ENCODE results near the gene STMN1.

The STMN1 gene

DNA sequence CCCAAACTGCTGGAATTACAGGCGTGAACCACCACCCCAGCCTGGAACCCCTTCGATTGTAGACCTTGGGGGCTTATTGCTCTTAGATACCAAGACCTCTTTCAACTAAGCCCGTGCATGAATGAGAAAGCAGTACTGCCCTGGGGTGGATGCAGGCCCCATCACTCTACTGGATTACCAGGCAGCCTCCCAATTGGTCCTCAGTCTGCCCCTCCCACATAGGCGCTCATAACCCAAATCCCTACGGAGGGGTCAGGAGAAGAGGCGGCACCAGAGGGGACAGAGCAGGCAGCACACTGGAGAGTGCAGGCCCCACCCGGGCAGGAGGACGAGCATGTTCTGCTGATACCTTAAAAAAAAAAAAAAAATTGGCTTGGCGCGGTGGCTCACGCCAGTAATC is 12.4 kb upstream of the STMN1 start:
- no peak for DNase-seq (ENCODE audit: low spot score)

DNA sequence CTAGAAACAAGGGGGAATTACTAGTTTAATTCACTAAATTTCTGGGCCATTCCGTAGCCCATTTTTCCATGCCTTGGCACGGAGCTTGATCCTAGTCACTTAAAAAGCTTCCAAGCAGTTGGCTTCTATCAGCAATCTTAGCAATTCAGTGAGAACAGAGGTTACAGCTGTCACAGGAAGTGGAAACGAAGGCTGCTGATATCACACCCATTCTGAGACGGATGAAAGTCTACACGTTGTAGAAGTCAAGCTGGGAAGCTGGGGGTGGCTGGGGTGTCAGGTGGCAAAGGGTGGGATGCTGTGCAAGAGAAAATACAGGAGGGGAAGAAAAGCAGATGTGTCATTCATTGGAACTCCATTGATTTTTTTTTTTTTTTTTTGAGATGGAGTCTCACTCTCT is 11.8 kb upstream of the STMN1 start:
- no peak for DNase-seq (ENCODE audit: low spot score)

DNA sequence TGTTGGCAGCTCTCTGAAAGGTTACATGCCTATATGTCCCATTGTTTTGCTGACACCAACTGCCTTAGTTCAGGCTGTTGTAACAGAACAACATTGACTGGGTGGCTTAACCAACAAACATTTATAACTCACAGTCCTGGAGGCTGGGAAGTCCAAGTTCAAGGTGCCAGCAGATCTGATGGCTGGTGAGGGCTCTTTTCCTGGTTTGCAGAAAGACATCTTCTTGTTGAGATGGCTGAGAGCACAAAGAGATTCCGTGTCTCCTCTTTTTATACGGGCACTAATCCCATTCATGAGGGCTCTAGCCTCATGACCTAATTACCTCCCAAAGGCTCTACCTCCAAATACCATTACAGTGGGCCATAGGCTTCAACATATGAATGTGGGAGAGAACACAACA is 10.2 kb upstream of the STMN1 start:
- no peak for DNase-seq (ENCODE audit: low spot score)

DNA sequence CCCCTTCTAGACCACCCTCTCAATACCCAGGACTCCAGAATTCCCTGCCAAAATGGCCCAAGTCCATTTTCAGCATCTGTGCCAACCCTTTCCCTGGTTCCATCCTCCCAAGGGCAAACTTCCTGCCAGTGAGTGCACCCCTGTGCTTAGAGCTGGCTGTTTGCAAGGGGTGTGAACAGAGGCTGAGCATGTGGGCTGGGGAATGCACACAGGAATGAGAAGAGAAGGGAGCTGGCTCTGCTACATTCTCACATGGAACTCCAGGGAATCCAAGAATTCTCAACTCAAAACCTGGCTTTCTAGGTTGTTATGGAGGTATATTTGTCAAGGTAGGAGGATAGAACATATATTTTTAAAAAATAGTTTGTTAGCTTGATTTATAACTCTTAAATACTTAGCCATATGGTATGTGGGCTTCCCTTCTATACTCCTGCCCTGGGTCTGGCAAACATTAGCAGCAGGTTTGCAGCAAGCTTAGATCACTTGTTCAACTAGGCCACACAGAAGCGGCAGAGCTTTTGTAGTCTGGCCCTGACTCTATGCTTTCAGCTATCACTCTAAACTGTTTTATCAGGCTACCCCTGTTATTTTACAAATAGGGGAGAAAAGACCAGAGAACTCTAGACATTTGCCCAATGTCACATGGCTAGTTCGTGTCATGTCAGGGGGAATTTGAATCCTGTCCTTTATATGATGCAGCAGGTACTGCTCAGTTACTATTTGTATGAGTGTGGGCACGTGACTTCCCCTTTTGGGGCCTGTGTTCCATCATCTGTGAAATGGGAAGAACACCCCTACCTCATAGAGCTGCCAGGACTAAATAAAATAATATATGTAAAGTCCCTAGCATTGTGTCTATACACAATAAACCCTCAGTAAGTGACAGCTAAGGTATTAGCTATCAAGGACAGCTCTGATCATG is 8.1 kb upstream of the STMN1 start:
- no peak for DNase-seq (ENCODE audit: low spot score)

DNA sequence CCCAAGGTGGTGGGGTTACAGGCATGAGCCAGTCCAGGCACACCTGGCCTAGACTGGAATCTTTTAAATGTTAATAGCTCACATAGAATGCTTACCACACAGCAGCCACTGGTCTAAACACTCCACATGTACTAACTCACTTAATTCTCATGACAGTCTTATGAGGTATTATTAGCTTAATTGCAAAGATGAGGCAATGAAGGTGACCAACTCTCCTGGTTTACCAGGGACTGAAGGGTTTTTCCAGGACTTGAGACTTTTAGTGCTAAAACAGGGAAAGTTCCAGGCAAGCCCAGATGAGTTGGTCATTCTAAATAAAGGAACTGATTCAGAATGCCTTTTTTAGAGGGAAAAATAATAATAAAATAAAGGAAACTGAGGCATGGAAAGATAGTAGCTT is 7.0 kb upstream of the STMN1 start:
- DNase-seq (ENCODE audit: low spot score) = no peak

DNA sequence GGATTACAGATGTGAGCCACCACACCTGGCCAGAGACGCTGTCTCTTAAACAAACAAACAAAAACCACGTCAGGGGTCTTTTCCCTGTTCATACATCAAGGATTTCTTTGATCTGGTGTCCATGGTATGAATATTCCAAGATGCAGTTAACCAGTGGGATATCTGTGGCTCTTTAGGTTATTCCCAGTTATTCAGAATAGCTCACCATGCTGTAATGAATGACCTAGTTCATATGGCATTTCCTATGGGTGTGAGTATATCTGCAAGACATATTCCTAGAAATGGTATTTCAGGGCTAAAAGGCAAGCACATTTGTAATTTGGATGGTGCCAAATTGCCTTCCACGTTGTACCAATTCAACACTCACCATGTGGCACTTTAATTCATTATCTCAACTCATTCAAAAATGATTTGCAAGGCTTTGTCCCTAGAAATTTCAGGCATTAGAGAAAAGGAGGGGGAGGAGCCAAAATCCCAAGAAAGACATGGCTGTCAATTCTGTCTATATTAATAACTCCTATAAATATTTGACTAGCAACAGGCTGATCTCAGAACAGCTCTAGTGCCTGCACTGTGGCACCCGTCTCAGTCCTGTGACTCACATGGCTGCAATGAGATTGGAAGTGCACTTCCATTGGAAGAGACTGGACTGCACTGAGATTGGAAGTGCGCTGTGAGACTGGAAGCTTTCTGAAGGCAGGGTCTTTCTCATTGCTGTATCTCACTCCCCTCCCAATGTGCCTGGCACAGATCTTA is 6.0 kb upstream of the STMN1 start:
- DNase-seq (ENCODE audit: low spot score) = no peak

DNA sequence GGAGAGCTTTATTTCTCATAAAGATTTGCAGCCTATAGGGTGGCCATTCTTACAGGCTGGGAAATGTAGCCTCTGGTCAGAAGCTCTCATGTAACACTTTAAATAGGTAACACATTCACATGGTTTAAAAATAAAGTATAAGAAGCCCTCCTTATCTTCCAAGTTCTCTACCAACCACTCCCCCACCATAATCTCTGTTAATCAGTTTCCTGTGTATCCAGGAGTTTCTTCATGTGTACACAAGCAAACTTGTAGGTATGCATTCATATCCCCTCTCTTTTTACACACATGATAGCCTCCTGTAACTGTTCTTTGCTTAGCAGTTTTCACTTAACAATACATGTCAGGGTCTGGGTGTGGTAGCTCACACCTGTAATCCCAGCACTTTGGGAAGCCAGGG is 4.9 kb upstream of the STMN1 start:
- no peak for DNase-seq (ENCODE audit: low spot score)

DNA sequence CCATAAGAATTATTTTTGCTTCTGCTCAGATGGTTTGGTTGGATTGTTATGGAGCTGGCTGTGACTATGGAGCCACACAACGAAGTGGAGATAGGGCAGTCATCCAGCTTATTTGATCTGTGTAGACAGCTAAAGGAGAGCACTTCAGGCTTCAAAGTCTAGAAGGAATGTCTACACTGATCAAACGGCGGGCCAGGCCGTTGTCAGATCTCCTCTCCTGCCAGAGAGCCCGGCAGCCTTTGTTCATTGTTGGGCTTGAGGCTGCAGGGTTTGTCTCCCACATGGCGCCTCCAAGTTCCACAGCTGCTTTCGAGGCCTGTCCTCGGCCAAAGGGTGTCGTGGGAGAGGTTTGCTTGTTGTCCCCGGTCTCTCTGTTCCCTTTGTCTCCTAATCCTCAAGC is 2.8 kb upstream of the STMN1 start:
- DNase-seq (ENCODE audit: low spot score) = no peak

DNA sequence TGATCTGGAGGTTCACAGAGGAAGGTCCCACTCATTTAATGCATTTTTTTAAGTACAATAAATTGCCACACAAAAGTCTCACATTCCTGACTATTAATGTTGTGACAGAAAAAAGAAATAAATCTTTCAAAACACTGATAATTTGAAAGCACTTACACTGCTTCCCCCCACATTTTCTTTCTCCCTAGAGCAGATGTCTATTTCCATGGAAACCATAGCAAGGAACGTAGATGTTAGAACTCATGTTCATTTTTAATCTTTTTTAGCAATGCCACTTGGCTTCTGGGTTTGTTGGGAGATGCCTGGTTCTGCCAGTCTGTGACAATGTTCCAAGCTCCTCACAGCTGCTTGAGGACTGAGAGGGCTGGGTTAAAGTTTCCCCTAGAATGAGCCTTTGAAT is 1.9 kb upstream of the STMN1 start:
- no peak for DNase-seq (ENCODE audit: low spot score)

DNA sequence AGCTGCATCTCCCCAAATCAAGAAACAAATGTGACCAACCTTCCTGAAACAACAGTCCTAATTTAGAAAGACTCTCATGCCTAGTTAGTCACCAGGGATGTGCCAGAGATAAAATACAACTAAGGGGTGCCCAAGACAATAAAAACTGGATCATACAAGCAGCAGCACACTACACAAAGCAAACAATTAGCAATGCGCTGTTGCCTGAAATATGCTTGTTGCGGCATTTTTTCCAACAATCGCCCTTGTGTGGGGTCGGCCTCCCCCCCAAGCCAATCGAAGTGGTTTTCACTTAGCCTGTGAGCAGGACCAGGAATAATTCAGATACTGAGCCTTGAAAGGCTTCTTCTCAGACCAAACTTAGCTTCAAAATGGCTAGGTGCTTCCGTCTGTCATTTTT is 1.4 kb upstream of the STMN1 start:
- DNase-seq (ENCODE audit: low spot score) = no peak

DNA sequence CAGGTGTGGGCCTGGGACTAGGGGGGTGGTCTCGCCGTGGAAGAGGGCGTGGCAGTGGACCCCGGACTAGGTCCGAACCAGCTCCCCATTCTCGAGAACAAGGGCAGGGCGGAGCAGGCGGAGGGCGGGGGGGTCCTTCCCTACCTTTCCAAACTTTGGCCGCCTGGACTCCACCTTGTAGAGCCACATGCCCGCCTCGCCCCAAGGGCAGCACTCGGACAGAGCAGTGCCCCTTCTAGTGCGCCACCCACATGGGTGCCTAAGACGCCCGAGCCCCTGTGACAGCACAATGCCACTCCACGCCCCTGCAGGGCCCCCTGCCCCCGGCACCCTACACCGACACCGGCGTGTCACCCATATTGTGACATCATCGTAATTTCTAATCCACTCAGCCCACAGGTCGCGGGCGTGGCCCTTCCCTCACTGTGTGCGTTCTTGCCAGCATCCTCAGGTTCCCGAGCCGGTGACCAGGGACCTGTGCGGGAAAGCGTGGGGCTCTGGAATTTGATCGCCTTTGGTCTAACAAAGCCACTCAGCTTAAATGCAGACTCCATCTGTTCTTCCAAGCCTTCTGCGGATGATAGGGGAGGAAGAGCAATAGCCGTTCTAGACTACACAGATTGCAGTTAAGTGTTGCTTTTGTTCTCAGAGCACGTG is 553 bp upstream of the STMN1 start:
- DNase-seq (ENCODE audit: low spot score) = no peak

DNA sequence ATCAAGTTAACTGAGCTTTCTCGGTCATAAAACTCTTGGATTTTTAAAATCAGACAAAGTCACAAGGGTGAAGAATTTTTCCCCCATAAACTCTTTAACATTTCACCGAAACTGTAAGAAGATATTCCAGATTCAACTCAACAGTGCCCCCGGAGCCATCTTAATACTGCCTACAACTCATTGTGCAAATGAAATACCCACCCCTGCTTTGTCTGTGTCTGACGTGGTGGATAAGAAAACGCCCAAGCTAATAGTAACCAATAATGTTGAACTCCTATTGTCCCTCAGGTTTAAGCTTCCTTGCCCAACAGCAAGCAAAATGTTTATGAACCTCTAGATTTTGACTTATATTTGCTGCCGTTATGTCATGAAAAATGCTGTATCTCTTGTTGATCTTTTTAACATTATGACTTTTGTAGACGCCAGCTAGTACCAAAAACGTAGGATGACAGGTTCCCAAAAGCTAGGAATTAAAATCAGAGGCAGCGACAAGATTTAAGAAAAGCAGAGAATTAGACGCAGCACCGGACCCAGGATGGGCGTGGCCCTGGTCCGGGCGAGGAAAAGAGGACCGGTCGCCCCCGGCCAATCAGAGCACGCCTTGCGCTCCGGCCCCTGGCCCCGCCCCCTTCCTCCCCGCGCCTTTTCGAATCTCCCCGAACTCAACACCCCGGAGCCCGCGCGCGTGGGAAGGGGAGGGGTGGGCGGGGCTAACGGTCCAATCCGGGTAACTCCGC is 1.1 kb downstream of the STMN1 start:
- peak; percentile 98 for DNase-seq (ENCODE audit: low spot score)

DNA sequence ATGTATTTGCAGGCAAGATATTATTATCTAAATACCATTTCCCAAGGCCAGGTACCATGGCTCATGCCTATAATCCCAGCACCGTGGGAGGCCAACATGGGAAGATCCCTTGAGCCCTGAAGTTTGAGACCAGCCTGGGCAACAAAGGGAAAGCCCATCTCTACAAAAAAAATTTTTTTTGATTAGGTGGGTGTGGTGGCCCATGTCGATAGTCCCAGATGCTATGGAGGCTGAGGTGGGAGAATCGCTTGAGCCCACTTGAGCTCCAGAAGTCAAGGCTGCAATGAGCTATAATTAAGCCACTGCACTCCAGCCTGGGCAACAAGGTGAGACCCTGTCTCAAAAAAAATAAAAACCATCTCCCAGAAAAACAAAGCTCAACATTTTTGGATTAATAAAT is 2.2 kb downstream of the STMN1 start:
- no peak for DNase-seq (ENCODE audit: low spot score)

DNA sequence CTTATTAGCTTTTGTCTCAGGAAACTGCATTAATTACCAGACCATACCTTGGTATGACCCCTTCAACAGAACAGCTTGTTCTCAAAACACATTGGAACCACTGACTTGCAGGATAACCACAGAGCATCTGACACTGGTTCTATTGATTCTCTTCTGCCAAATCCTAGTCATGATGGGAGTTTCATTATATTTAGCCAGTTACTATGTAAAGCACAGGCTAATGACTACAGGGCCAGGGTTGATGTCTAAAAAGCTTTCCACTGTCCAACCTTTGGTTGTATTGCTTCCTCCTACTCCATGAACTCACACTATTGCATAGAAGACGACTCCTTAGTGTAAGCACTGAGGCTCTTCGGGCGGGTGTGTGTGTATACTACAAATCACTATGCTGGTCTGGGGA is 3.8 kb downstream of the STMN1 start:
- no peak for DNase-seq (ENCODE audit: low spot score)

DNA sequence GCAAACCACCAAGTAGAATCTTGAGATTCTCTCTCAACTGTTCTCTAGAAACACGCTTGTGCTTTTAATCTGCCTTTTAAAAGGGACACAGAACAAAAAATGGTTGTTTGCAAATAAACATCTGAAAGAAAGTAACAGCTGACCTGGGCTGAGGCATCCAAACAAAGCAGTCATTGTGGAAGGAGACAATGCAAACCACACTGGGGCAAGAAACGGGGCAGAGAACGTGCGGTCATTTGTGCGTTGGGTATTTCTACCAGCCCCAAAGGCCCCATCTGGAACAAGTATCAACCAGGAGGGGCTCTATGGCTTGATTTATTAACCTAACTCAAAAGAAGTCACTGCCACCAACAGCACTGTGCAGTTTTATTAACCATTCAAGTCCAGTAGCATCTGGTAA is 6.0 kb downstream of the STMN1 start:
- DNase-seq (ENCODE audit: low spot score) = no peak

DNA sequence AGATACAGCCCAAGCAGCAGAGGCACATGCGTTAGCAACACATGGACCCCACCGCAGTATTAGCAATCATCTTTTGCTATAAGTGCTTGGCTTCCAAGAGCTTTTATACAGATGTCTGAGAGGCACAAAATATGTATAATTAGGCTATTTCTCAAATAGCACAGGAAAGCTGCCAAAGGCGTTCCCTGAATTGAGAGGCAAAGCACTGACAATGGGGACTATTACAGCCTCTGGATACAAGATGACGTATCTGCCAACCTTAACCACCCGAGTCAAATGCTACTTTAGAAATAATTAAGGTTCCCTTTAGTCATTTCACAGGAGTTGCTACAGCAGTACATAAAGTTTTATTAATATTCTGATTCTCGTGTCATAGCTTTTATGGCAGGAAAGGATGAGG is 6.4 kb downstream of the STMN1 start:
- DNase-seq (ENCODE audit: low spot score) = no peak

DNA sequence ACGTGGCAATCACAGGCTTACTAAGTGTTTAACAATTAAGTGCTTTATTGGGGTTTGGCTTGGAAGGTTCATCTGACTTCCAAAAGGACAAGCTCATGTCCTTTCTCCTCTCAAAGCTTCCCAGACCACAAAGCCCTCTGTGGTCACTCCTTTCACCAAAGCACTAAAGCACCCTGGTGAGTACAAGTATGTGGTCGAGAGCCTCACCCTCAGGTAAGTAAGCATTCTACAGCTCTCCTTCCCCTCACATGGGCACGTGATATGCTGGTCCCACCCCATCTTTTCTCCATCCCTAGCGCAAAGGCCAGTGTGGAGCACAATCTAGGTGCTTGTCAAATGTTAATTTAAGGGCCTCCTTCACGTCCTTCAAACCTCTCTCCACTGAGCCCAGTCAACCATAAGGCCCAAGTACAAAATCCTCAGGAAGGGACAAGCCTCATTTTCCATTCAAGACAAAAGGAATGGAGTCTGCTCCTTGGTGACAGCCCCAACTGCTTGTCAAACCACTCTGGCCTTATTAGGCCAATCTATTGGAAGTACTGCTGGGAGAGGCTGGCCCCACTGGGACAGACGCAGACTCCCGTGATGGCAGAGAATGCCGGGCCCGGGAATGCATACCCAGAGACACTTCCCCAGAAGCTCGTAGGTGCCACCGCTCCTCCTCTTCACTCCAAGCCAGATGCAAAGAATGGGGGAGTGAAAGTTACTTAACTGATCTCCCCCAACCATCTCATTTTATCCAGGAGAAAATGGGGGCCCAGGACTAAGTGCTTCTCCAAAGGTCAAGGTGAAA is 7.8 kb downstream of the STMN1 start:
- DNase-seq (ENCODE audit: low spot score) = no peak

DNA sequence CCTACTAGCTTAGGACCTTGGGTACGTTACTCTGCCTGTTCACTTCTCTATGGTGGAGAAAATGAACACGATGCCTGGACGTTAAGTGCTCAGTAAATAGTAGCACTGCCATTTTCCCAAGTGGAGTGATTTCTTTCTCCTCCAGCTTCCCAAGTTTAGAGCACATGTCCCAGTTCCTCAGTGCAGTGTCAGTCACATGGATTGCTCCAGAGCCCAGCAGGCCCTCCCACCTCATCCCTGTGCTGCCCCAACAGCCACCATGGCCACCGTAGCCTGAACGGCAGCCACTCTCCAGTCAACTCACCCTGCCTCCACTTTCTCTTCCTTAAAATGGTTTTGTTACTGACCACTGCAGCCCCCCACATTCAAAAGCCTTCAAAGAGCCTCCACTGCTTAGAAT is 8.5 kb downstream of the STMN1 start:
- no peak for DNase-seq (ENCODE audit: low spot score)

DNA sequence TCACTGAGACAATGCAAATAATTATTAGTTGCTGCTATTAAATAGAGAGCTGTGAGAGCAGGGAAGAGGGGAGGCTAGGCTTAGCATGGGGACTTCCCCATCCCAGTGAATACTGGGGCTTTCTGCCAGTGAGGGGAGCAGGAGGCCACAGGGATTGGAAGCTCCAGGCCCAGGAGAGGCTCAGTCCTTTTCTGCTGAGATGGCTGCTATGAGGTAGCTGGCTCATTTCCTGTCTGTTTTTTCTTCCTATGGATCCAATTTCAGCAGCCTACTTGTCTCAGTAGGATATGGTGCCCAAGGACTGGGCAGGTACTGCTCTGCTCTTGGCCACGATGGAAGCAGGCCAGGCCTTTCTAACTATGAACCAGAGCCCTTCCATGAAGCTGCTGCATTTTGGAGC is 10.0 kb downstream of the STMN1 start:
- no peak for DNase-seq (ENCODE audit: low spot score)

DNA sequence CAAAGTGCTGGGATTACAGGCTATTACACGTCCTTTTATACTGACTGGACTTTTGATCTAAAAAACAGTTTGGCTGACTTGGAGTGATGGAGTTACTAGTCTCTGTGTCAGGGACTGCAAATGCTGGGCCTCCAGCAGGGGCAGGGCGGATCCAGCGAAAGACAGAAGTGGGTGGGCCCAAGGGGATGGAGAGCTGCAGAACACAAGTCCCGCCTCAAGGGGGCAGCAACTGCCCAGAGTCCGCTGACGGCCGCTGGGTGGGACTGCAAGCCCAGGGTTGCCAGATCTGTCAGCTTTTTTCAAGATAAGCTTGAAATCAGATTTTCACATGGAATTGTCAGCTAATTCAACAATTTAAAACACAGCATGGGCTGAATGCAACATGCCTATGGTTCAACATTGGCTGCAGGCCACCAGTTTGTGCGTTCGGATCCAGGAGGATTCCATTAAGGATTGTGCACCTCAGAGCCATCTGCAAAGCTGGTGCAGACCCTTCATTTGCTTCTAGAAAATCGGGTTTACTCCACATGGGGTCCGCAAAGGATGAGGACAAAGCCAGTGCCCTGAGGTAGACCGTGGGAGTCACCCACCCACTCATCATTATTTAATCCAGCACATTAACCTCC is 10.7 kb downstream of the STMN1 start:
- peak; percentile 96 for DNase-seq (ENCODE audit: low spot score)

DNA sequence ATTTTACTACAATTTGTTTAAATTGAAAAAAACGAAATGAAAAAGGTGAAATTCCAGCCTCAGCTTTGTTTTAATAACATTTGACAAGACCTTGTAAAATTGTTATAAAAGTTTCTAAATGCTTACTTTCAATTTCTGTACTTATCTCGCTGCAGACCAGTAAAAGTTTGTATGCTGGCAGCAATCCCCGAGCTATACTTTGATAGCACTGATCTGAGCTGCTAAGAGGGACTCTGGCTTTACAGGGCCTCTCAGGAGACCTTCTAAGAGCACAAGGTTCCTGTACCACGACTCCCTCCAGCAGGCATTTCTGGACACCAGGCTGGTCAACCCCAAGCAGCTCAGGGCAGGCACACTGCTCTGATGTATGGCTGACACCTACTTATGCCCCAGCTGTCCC is 13.1 kb downstream of the STMN1 start:
- DNase-seq (ENCODE audit: low spot score) = no peak

Data from left forelimb (tissue), 1 donor.